ENCODE measurements around the gene TNK2.

TNK2 gene

GRCh38 chr3:195883801-195884200, 24.6 kb downstream of the TNK2 start:
- Histone ChIP-seq H3K9me2 (replicated peaks; ENCODE audit: insufficient read depth, low read length) (no peaks in the 10 kb centered on the region), H3K9me3 (ENCODE audit: insufficient read depth, low read length) (no peaks in the 10 kb centered on the region), H2AFZ (ENCODE audit: low read depth, low read length, severe bottlenecking) (no peak overlapping the region), H3K4me3 (ENCODE audit: insufficient read depth, low read length, poor library complexity, severe bottlenecking) (no peak overlapping the region), H3K79me2 (ENCODE audit: insufficient read depth, low read length) (peaks cover 3% of the 10 kb centered on the region; the same call in 1 of the 2 replicates), H3K36me3 (ENCODE audit: low read length) (no peaks in the 10 kb centered on the region), H3K4me2 (ENCODE audit: low read depth, low read length, poor library complexity, severe bottlenecking) (no peak overlapping the region), H3F3A (ENCODE audit: insufficient read depth) (no peaks in the 10 kb centered on the region), H3K27ac (ENCODE audit: low read depth, low read length) (no peak overlapping the region), H3K27me3 (ENCODE audit: low read length) (no peaks in the 10 kb centered on the region), H3K9ac (ENCODE audit: low read length) (no peak overlapping the region), H4K20me1 (ENCODE audit: low read depth, low read length) (no peaks in the 10 kb centered on the region)
- TF ChIP-seq CTCF (IDR thresholded peaks at IDR 0.05; ENCODE audit: insufficient read depth, low read length, poor library complexity, severe bottlenecking) (no peak), EZH2phosphoT487 (conservative IDR thresholded peaks at IDR 0.05; ENCODE audit: low read length) (no peak)

GRCh38 chr3:195883160-195883559, 25.2 kb downstream of the TNK2 start:
- Histone ChIP-seq H3K9ac (ENCODE audit: low read length) (no peak overlapping the region), H3K79me2 (ENCODE audit: insufficient read depth, low read length) (peaks cover 3% of the 10 kb centered on the region; the same call in 1 of the 2 replicates), H3K27ac (ENCODE audit: low read depth, low read length) (no peak overlapping the region), H3K9me3 (ENCODE audit: insufficient read depth, low read length) (no peaks in the 10 kb centered on the region), H3F3A (ENCODE audit: insufficient read depth) (no peaks in the 10 kb centered on the region), H3K4me3 (ENCODE audit: insufficient read depth, low read length, poor library complexity, severe bottlenecking) (no peak overlapping the region), H3K9me2 (replicated peaks; ENCODE audit: insufficient read depth, low read length) (no peaks in the 10 kb centered on the region), H3K4me2 (ENCODE audit: low read depth, low read length, poor library complexity, severe bottlenecking) (no peak overlapping the region), H4K20me1 (ENCODE audit: low read depth, low read length) (no peaks in the 10 kb centered on the region), H3K36me3 (ENCODE audit: low read length) (no peaks in the 10 kb centered on the region), H3K27me3 (ENCODE audit: low read length) (no peaks in the 10 kb centered on the region), H2AFZ (ENCODE audit: low read depth, low read length, severe bottlenecking) (no peak overlapping the region)
- TF ChIP-seq CTCF (IDR thresholded peaks at IDR 0.05; ENCODE audit: insufficient read depth, low read length, poor library complexity, severe bottlenecking), result no peak
- TF ChIP-seq EZH2phosphoT487 (conservative IDR thresholded peaks at IDR 0.05; ENCODE audit: low read length), result no peak

- H3K27ac ChIP-seq (ENCODE audit: low read depth, low read length), result no peak overlapping the region
- no peak overlapping the region for H3K4me2 ChIP-seq (ENCODE audit: low read depth, low read length, poor library complexity, severe bottlenecking)
- no peak for TF ChIP-seq CTCF (IDR thresholded peaks at IDR 0.05; ENCODE audit: insufficient read depth, low read length, poor library complexity, severe bottlenecking)
- no peak for TF ChIP-seq EZH2phosphoT487 (conservative IDR thresholded peaks at IDR 0.05; ENCODE audit: low read length)
- H3K9me3 ChIP-seq (ENCODE audit: insufficient read depth, low read length), result no peaks in the 10 kb centered on the region
- H3K9ac ChIP-seq (ENCODE audit: low read length), result no peak overlapping the region
- no peaks in the 10 kb centered on the region for H3K36me3 ChIP-seq (ENCODE audit: low read length)
- no peaks in the 10 kb centered on the region for H3K9me2 ChIP-seq (replicated peaks; ENCODE audit: insufficient read depth, low read length)
- H3K4me3 ChIP-seq (ENCODE audit: insufficient read depth, low read length, poor library complexity, severe bottlenecking), result no peak overlapping the region
- no peaks in the 10 kb centered on the region for H3K27me3 ChIP-seq (ENCODE audit: low read length)
- H3F3A ChIP-seq (ENCODE audit: insufficient read depth), result no peaks in the 10 kb centered on the region
- no peak overlapping the region for H2AFZ ChIP-seq (ENCODE audit: low read depth, low read length, severe bottlenecking)
- H4K20me1 ChIP-seq (ENCODE audit: low read depth, low read length), result no peaks in the 10 kb centered on the region
- peaks cover 3% of the 10 kb centered on the region; the same call in 1 of the 2 replicates for H3K79me2 ChIP-seq (ENCODE audit: insufficient read depth, low read length)
Measured at GRCh38 chr3:195882002-195882441, 26.3 kb downstream of the TNK2 start.
